Cardiac muscle cell (in vitro differentiated cells and primary cell): ENCODE data around the gene OTUD1. TPM values are rescaled to one million over a fixed set of nuclear protein-coding genes. Genes with fewer than 3 reads are reported as not detected.

Source experiments
- DNase-seq, 2 donors: peaks; one replicate each; pipeline versions ENCODE4 v3.0.0 to v3.0.0-alpha.2; 2010 to 2017; ENCODE audit warnings: low read depth in 1 of 2, low spot score in 1 of 2
- H3K27ac ChIP-seq: fragments of 200-600 bp; sonication (generic); 2 replicates; pipeline ENCODE4 v1.5.1; 2016
- H3K27me3 ChIP-seq: fragments of 200-600 bp; sonication (generic); 2 replicates; pipeline ENCODE4 v1.6.0; 2016; ENCODE audit warnings: control low read depth
- H3K36me3 ChIP-seq: fragments of 200-600 bp; sonication (generic); 2 replicates; pipeline ENCODE4 v1.5.1; 2016; ENCODE audit warnings: control low read depth
- H3K4me1 ChIP-seq: fragments of 200-600 bp; sonication (generic); 2 replicates; pipeline ENCODE4 v1.8.1; 2017; ENCODE audit warnings: low read depth, mild to moderate bottlenecking, mixed run types
- H3K4me3 ChIP-seq: fragments of 200-600 bp; sonication (generic); 2 replicates; pipeline ENCODE4 v1.5.1; 2016; ENCODE audit warnings: mild to moderate bottlenecking
- H3K9me3 ChIP-seq: fragments of 200-600 bp; sonication (generic); 2 replicates; pipeline ENCODE4 v1.5.1; 2017; ENCODE audit warnings: low read depth, mild to moderate bottlenecking, control low read depth
- CTCF ChIP-seq: IDR thresholded peaks from 2 replicates; pipeline ENCODE4 v1.5.1; 2012; ENCODE audit warnings: low read depth, mild to moderate bottlenecking, low read length
- polyA plus RNA-seq: library from polyadenylated mRNA; unstranded; fragments of >200 nt; fragmentation: Nextera tagmentation; extraction: Ambion mirVana; gene quantifications from 2 replicates; pipeline ENCODE4 v1.2.1, GENCODE V29; 2016
- total RNA-seq: library from RNA; depleted of rRNA; stranded (reverse); fragments of >200 nt; gene quantifications from 2 replicates; pipeline ENCODE4 v1.2.3, GENCODE V29; 2016

The OTUD1 gene
- total and polyA plus RNA-seq, 2 experiments from 2014 or later, result 12.6 to 15.3 TPM

GRCh38 chr10:23448802-23449570, 10.1 kb downstream of the OTUD1 start:
- no peaks in the 10 kb centered on the region for H3K27me3 ChIP-seq
- no peak for TF ChIP-seq CTCF
- H3K36me3 ChIP-seq, result no peaks in the 10 kb centered on the region
- DNase-seq, result peak in 1 of 2 donors; percentile 50
- H3K4me3 ChIP-seq, result no peak overlapping the region
- no peak overlapping the region for H3K27ac ChIP-seq
- no peaks in the 10 kb centered on the region for H3K4me1 ChIP-seq
- no peaks in the 10 kb centered on the region for H3K9me3 ChIP-seq

- Histone ChIP-seq H3K4me3 (no peak overlapping the region), H3K27ac (no peak overlapping the region), H3K36me3 (no peaks in the 10 kb centered on the region), H3K9me3 (no peaks in the 10 kb centered on the region), H3K27me3 (no peaks in the 10 kb centered on the region), H3K4me1 (no peaks in the 10 kb centered on the region)
- DNase-seq, result no peak
- no peak for TF ChIP-seq CTCF
These were observed 13.3 kb downstream of the OTUD1 start for GRCh38 chr10:23452033-23452655.

- H3K36me3 ChIP-seq, result no peaks in the 10 kb centered on the region
- DNase-seq, result no peak
- H3K9me3 ChIP-seq, result no peaks in the 10 kb centered on the region
- no peaks in the 10 kb centered on the region for H3K4me1 ChIP-seq
- no peak overlapping the region for H3K27ac ChIP-seq
- no peak overlapping the region for H3K4me3 ChIP-seq
- no peak for TF ChIP-seq CTCF
- no peaks in the 10 kb centered on the region for H3K27me3 ChIP-seq
These were observed 14.6 kb downstream of the OTUD1 start for GRCh38 chr10:23453465-23453864.

- Histone ChIP-seq H3K4me1 (peaks cover 16% of the 10 kb centered on the region), H3K9me3 (no peaks in the 10 kb centered on the region), H3K4me3 (no peak overlapping the region), H3K27ac (no peak overlapping the region), H3K27me3 (no peaks in the 10 kb centered on the region), H3K36me3 (no peaks in the 10 kb centered on the region)
- no peak for TF ChIP-seq CTCF
- no peak for DNase-seq
These were observed 18.9 kb downstream of the OTUD1 start for GRCh38 chr10:23457632-23458417.

GRCh38 chr10:23459308-23459939, 20.5 kb downstream of the OTUD1 start:
- Histone ChIP-seq H3K4me1 (peaks cover 16% of the 10 kb centered on the region), H3K36me3 (no peaks in the 10 kb centered on the region), H3K9me3 (no peaks in the 10 kb centered on the region), H3K27ac (no peak overlapping the region), H3K4me3 (no peak overlapping the region), H3K27me3 (no peaks in the 10 kb centered on the region)
- TF ChIP-seq CTCF, result no peak
- DNase-seq, result no peak
